Epithelial cell of proximal tubule (primary cell): ENCODE data around the gene ANKFY1. TPM values are rescaled to one million over a fixed set of nuclear protein-coding genes. Genes with fewer than 3 reads are reported as not detected.

Experiments used
- DNase-seq: peaks from one replicate; pipeline ENCODE4 v3.0.0-alpha.2; 2011; ENCODE audit warnings: low read depth
- H3K4me3 ChIP-seq: 2 replicates; pipeline ENCODE4 v1.5.1; 2011; ENCODE audit warnings: low read depth, mild to moderate bottlenecking, low read length
- total RNA-seq: library from RNA; depleted of rRNA; stranded (reverse); fragments of >200 nt; gene quantifications from 2 replicates; pipeline ENCODE4 v1.2.3, GENCODE V29; 2015
- TF ChIP-seq, protein P1 (sequence below): conservative IDR thresholded peaks from 2 replicates; pipeline ENCODE4 v1.5.1; 2012; ENCODE audit warnings: low read depth, mild to moderate bottlenecking, low read length

The ANKFY1 gene
- total RNA-seq, 1 donor from 2014 or later, result 15.0 TPM

DNA sequence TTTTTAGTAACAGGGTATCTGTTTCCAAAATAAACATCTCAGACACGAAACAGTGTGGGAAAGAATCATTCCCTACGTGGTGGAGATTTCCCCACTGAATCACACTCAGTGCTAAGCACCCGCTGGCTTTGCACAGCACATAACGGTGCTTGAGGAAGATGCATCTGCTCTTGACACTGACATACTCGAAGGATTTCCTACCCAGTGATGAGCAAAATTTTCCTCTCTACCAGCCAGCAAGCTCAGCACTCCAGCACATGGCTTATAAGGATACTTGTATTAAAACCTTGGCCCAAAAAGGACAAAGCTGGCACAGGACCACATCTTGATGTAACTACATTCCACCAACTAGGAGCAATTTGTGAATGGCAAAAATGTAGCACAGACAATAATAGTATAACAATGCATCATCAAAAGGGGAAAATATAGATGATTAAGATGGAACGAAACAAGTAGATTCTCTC lies 59.0 kb downstream of the ANKFY1 start:
- no peak overlapping the region for H3K4me3 ChIP-seq
- DNase-seq, result no peak
- TF ChIP-seq, protein P1, sequence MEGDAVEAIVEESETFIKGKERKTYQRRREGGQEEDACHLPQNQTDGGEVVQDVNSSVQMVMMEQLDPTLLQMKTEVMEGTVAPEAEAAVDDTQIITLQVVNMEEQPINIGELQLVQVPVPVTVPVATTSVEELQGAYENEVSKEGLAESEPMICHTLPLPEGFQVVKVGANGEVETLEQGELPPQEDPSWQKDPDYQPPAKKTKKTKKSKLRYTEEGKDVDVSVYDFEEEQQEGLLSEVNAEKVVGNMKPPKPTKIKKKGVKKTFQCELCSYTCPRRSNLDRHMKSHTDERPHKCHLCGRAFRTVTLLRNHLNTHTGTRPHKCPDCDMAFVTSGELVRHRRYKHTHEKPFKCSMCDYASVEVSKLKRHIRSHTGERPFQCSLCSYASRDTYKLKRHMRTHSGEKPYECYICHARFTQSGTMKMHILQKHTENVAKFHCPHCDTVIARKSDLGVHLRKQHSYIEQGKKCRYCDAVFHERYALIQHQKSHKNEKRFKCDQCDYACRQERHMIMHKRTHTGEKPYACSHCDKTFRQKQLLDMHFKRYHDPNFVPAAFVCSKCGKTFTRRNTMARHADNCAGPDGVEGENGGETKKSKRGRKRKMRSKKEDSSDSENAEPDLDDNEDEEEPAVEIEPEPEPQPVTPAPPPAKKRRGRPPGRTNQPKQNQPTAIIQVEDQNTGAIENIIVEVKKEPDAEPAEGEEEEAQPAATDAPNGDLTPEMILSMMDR, result no peak

DNA sequence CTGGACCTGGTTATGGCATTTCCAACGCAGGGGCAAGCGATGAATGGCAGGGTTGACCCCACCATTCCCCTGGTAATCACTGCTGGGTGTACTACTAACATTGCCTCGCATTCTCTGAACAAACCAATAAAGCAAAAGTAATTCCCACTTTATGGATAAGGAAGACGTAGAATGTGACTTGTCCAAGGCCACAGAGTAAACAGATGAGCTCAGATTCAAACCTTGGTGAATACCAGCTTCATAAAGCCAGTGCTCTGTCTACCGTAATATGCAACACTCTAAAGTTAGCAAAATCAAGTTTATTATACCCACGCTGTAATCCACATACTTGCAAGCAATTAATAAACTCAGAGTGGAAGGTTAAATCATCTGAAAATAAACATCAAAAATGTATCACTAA lies 59.6 kb downstream of the ANKFY1 start:
- TF ChIP-seq, protein P1, result no peak
- no peak for DNase-seq
- no peak overlapping the region for H3K4me3 ChIP-seq

DNA sequence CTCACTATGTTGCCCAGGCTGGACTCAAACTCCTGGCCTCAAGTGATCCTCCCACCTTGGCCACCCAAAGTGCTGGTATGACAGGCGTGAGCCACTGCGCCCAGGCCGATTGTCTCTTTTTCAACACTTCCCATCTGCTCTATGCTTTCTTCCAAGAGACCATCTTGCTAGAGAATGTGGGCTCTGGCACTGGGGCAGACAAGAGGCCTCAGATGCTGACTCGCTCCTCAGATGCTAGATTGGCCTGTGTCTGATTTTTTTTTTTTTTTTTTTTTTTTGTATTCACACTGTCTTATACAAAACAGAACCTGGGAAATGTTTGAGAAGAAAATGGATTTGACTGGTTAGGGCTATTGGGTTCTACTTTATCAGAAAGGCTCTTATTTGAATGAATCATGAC lies 62.6 kb downstream of the ANKFY1 start:
- H3K4me3 ChIP-seq, result no peak overlapping the region
- TF ChIP-seq, protein P1, result no peak
- no peak for DNase-seq

DNA sequence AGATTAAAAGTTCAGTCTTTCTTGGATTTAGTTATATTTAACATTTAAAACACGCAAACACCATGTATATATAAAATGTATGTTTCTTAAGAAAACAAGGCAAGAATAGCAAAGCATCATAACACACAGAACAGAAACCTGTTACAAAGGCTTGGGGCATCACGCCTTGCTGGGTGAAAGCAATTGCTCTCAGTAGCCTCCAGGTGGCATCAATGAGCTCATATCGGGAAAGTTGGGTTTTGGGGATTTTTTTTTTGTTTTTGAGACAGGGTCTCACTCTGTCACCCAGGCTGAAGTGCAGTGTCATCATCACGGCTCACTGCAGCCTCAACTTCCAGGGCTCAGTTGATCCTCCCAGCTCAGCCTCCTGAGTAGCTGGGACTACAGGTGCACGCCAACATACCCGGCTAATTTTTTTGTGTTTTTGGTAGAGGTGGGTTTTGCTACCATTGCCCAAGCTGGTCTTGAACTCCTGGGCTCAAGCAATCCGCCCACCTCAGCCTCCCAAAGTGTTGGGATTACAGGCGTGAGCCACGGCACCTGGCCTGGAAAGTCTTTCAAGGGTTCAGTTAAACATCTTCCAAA lies 63.9 kb downstream of the ANKFY1 start:
- H3K4me3 ChIP-seq, result no peak overlapping the region
- no peak for DNase-seq
- TF ChIP-seq, protein P1, result peak; percentile 82

DNA sequence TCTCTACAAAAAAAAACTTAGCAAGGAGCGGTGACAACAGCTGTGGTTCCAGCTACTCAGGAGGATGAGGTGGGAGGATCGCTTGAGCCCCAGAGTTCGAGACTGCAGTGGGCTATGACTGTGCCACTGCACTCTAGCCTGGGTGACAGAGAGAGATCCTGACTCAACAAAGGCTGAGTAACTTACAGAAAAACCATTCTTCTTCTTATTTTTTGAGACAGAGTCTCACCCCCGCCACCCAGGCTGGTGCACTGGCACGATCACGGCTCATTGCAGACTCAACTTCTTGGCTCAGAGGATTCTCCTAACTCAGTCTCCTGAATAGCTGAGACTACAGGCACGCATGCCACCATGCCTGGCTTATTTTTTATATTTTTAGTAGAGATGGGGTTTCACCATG lies 64.8 kb downstream of the ANKFY1 start:
- no peak for DNase-seq
- H3K4me3 ChIP-seq, result no peak overlapping the region
- TF ChIP-seq, protein P1, result no peak

DNA sequence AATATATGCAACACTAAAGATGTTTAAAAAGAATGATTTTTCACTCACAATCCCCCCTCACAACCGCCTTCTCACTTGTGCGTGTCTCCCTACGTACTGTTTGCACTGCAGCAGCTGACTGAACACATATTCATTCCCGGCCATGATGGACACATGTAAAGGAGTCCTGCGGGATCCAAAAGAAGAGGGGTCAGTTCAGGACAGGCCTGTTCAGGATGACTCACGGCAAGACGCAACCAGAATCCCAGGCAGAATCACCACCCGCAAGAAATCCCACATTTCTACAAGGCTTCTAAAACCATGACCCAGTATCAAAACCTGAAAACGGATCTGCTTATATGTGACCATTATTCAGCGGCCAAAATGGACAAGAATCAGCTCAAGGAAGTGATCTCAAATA lies 68.5 kb downstream of the ANKFY1 start:
- no peak for DNase-seq

More for the DNA sequence above, 68.5 kb downstream of the ANKFY1 start:
- TF ChIP-seq, protein P1, result no peak
- no peak overlapping the region for H3K4me3 ChIP-seq
